Measurements from ENCODE around the gene TRAPPC8. TPM values are rescaled to one million over a fixed set of nuclear protein-coding genes. Genes with fewer than 3 reads are reported as not detected.
A peak's percentile ranks its signal among the peaks of the same experiment; 100 is the strongest.

TRAPPC8 gene
- total and polyA plus RNA-seq, 2 of the 13 experiments (the other 11 are each of a cell fraction or from before 2014, with no cell fraction given) = 34.6 to 50.8 TPM

- Histone ChIP-seq H3K9ac (ENCODE audit: insufficient read depth, low read depth, low read length) (no peak overlapping the region), H3K27ac (ENCODE audit: extremely low read length, insufficient read depth, low read length) (no peak overlapping the region), H3K4me2 (ENCODE audit: low read depth, low read length) (no peak overlapping the region), H2AFZ (ENCODE audit: low read length) (no peak overlapping the region), H3K36me3 (replicated peaks in 1 of 2; ENCODE audit: control insufficient read depth in 1 of 2, insufficient read depth in 2 of 2, low read length in 2 of 2) (peaks cover 9 to 52% of the 10 kb centered on the region in 2 experiments), H3K9me3 (ENCODE audit: low read length) (no peaks in the 10 kb centered on the region), H4K20me1 (ENCODE audit: insufficient read depth, low read length) (no peaks in the 10 kb centered on the region), H3K79me2 (ENCODE audit: insufficient read depth, low read length) (no peaks in the 10 kb centered on the region), H3K27me3 (ENCODE audit: control insufficient read depth in 1 of 2, insufficient read depth in 2 of 2, low read length in 2 of 2) (no peaks in the 10 kb centered on the region), H3K4me1 (ENCODE audit: insufficient read depth, low read length) (no peaks in the 10 kb centered on the region), H3K4me3 (replicated peaks in 1 of 3; ENCODE audit: insufficient read depth in 1 of 3, low read depth in 2 of 3, low read length in 3 of 3) (no peak overlapping the region)
- no TSS peak for BruUV-seq (replicated peaks)
- in situ Hi-C loops (cut with HindIII; ENCODE audit: extremely low pct_ligation_motif_present, low pct_unique_long_range_greater_than_20kb) (no loop called here), intact Hi-C loops (cut with micrococcal nuclease; ENCODE audit: unreplicated experiment) (no loop called here)
- DNase-seq (ENCODE audit: low spot score) = no peak
- no peak for FAIRE-seq
- CTCF ChIA-PET (ENCODE audit: low intra/inter-chr PET ratio, low total read pairs) = no interaction called here
- POLR2A ChIA-PET = no interaction called here
- ATAC-seq = no peak
- TF ChIP-seq ZUFSP (CRISPR knock-in tag; IDR thresholded peaks at IDR 0.05; ENCODE audit: borderline replicate concordance) = no peak
- TF ChIP-seq ZNF713 (CRISPR knock-in tag; IDR thresholded peaks at IDR 0.05) = no peak
Measured at GRCh38 chr18:31860488-31860887, 82.4 kb downstream of the TRAPPC8 start.

- CTCF ChIA-PET (ENCODE audit: low intra/inter-chr PET ratio, low total read pairs) = no interaction called here
Measured at GRCh38 chr18:31857526-31858106, 85.3 kb downstream of the TRAPPC8 start.

More at GRCh38 chr18:31857526-31858106, 85.3 kb downstream of the TRAPPC8 start:
- in situ Hi-C loops (cut with HindIII; ENCODE audit: extremely low pct_ligation_motif_present, low pct_unique_long_range_greater_than_20kb) = no loop called here
- POLR2A ChIA-PET = no interaction called here
- Histone ChIP-seq H3K79me2 (ENCODE audit: insufficient read depth, low read length) (no peaks in the 10 kb centered on the region), H3K4me2 (ENCODE audit: low read depth, low read length) (no peak overlapping the region), H3K9me3 (ENCODE audit: low read length) (no peaks in the 10 kb centered on the region), H3K4me3 (replicated peaks in 1 of 3; ENCODE audit: insufficient read depth in 1 of 3, low read depth in 2 of 3, low read length in 3 of 3) (no peak overlapping the region), H3K36me3 (replicated peaks in 1 of 2; ENCODE audit: control insufficient read depth in 1 of 2, insufficient read depth in 2 of 2, low read length in 2 of 2) (peaks cover 6 to 59% of the 10 kb centered on the region in 2 experiments; a peak in 4 of 5 replicates), H3K27me3 (ENCODE audit: control insufficient read depth in 1 of 2, insufficient read depth in 2 of 2, low read length in 2 of 2) (no peaks in the 10 kb centered on the region), H3K9ac (ENCODE audit: insufficient read depth, low read depth, low read length) (no peak overlapping the region), H2AFZ (ENCODE audit: low read length) (no peak overlapping the region), H3K4me1 (ENCODE audit: insufficient read depth, low read length) (no peaks in the 10 kb centered on the region), H3K27ac (ENCODE audit: extremely low read length, insufficient read depth, low read length) (no peak overlapping the region), H4K20me1 (ENCODE audit: insufficient read depth, low read length) (no peaks in the 10 kb centered on the region)
- FAIRE-seq (no peak), ATAC-seq (no peak), DNase-seq (ENCODE audit: low spot score) (no peak)
- BruUV-seq (replicated peaks) = no TSS peak
- 99% methylated on average over 6 of the region's 6 CpGs for WGBS (ENCODE audit: low lambda C conversion rate)
- intact Hi-C loops (cut with micrococcal nuclease; ENCODE audit: unreplicated experiment) = no loop called here
- TF ChIP-seq SALL1 (CRISPR knock-in tag; IDR thresholded peaks at IDR 0.05) (no peak), ZBTB42 (CRISPR knock-in tag; IDR thresholded peaks at IDR 0.05) (no peak), MTF2 (CRISPR knock-in tag; IDR thresholded peaks at IDR 0.05; ENCODE audit: borderline replicate concordance) (no peak), HNF1B (CRISPR knock-in tag; IDR thresholded peaks at IDR 0.05) (no peak), MBD4 (IDR thresholded peaks at IDR 0.05; ENCODE audit: borderline replicate concordance, low read length) (no peak), ZNF160 (CRISPR knock-in tag; IDR thresholded peaks at IDR 0.05) (no peak), KDM6A (CRISPR knock-in tag; IDR thresholded peaks at IDR 0.05; ENCODE audit: low read depth) (no peak), MAFK (conservative IDR thresholded peaks at IDR 0.05 in 1 of 2, IDR thresholded peaks at IDR 0.05 in 1 of 2; ENCODE audit: low read length in 2 of 2) (peak; percentile 85 to 91), ZNF562 (CRISPR knock-in tag; IDR thresholded peaks at IDR 0.05; ENCODE audit: borderline replicate concordance) (no peak), MAFF (IDR thresholded peaks at IDR 0.05; ENCODE audit: low read depth, low read length) (peak; percentile 88), ZNF337 (CRISPR knock-in tag; IDR thresholded peaks at IDR 0.05; ENCODE audit: borderline replicate concordance, low read depth) (no peak), SP5 (CRISPR knock-in tag; IDR thresholded peaks at IDR 0.05; ENCODE audit: borderline replicate concordance, low read depth) (no peak), CBX1 (IDR thresholded peaks at IDR 0.05; ENCODE audit: low read depth) (no peak)
